GM23248 (cell line): ENCODE data around the gene RIMS4.

Experiments used
- EZH2 ChIP-seq: fragments of 200-600 bp; sonication (generic); IDR thresholded peaks from 2 replicates; pipeline ENCODE4 v1.6.1; 2018; ENCODE audit warnings: antibody characterized with exemption, mild to moderate bottlenecking; ENCODE audit not compliant: insufficient read depth, poor library complexity, severe bottlenecking
- EZH2phosphoT487 ChIP-seq: fragments of 200-600 bp; sonication (generic); IDR thresholded peaks from 2 replicates; pipeline ENCODE4 v1.6.1; 2018; ENCODE audit warnings: antibody characterized with exemption, moderate library complexity, mild to moderate bottlenecking, low read depth; ENCODE audit not compliant: insufficient read depth

- TF ChIP-seq EZH2phosphoT487 (no peak), EZH2 (no peak)
Measured at GRCh38 chr20:44704551-44704971, 105.8 kb downstream of the RIMS4 start.
